ENCODE measurements around the gene PTCD2. TPM values are rescaled to one million over a fixed set of nuclear protein-coding genes. Genes with fewer than 3 reads are reported as not detected.
"Not testable (repeated sequence)": the region's sequence is repeated elsewhere in the genome, so short reads cannot be mapped to it uniquely, and the experiment has no call there.

The PTCD2 gene
- polyA plus RNA-seq, 4 donors = 11.8 to 13.7 (median 13.2) TPM

- DNase-seq (ENCODE audit: low read depth in 4 of 4, low spot score in 3 of 4) = no peak
These were observed 24.6 kb upstream of the PTCD2 start for GRCh38 chr5:72295539-72295938.

GRCh38 chr5:72296256-72296655 is 23.9 kb upstream of the PTCD2 start:
- DNase-seq (ENCODE audit: low read depth in 4 of 4, low spot score in 3 of 4) = no peak

DNA sequence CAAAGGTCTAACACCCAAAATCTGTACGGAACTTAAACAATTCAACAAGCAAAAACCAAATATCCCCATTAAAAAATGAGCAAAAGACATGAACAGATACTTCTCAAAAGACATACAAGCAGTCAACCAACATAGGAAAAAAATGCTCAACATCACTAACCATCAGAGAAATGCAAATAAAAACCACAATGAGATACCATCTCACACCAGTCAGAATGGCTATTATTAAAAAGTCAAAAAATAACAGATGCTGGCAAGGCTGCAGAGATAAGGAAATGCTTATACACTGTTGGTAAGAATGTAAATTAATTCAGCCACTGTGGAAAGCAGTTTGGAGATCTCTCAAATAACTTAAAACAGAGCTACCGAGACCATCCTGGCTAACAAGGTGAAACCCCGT is 22.0 kb upstream of the PTCD2 start:
- DNase-seq (ENCODE audit: low read depth in 4 of 4, low spot score in 3 of 4) = not testable (repeated sequence)

DNA sequence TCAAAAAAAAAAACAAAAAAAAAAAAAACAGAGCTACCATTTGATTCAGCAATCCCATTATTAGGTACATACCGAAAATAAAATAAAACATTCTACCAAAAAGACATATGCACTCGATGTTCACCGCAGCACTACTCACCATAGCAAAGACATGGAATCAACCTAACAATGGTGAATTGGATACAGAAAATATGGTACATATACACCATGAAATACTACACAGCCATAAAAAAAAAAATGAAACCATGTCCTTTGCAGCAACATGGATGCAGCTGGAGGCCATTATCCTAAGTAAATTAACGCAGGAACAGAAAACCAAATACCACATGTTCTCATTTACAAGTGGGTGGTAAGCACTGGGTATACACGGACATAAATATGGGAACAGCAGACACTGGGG is 21.5 kb upstream of the PTCD2 start:
- no peak for DNase-seq (ENCODE audit: low read depth in 4 of 4, low spot score in 3 of 4)

- no peak for DNase-seq (ENCODE audit: low read depth in 4 of 4, low spot score in 3 of 4)
These were observed 19.4 kb upstream of the PTCD2 start for GRCh38 chr5:72300590-72301339.

DNA sequence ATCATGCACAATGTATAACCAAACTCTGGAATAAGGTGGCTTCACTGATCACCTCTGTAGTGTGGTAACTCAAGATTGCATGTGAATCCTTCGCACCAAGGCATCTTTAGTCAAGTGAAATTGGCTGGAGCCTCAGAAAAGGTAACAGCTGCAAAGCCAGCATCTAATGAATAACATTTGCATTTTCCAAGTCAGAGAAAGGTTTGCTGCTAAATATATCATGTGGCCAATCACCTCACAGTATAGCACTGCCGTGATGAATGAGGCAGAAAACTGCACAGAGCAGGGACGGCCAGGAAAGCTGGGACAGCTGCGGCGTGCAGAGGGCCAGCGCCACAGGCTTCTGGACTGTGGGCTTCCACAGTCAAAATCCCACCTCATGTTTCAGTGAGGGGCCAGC is 18.6 kb upstream of the PTCD2 start:
- no peak for DNase-seq (ENCODE audit: low read depth in 4 of 4, low spot score in 3 of 4)

DNA sequence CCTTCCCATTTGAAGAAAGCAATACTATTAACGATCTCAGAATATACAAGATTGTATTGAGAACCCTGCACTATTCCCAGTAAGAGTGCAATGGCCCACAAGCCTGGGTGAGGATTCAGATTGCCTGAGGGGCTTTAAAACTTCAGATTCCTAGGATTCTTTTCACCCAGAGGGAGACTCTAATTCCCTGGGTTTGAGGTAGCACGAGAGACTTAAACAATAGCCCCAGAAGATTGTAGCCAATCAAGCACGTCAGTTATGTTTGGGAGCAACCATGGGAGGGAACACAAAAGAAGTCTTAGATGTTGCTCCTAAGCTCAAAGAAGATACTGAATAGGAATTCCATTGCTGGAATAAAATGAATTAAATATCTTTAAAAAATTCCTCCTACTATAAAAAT is 18.0 kb upstream of the PTCD2 start:
- no peak for DNase-seq (ENCODE audit: low read depth in 4 of 4, low spot score in 3 of 4)

- no peak for DNase-seq (ENCODE audit: low read depth in 4 of 4, low spot score in 3 of 4)
These were observed 14.7 kb upstream of the PTCD2 start for GRCh38 chr5:72305194-72306142.

GRCh38 chr5:72307573-72307967 is 12.6 kb upstream of the PTCD2 start:
- peak in 1 of 4 donors; percentile 19 for DNase-seq (ENCODE audit: low read depth in 4 of 4, low spot score in 3 of 4)

GRCh38 chr5:72307968-72308852 is 12.0 kb upstream of the PTCD2 start:
- DNase-seq (ENCODE audit: low read depth in 4 of 4, low spot score in 3 of 4) = peak; percentile 90 to 94 (median 92)

DNA sequence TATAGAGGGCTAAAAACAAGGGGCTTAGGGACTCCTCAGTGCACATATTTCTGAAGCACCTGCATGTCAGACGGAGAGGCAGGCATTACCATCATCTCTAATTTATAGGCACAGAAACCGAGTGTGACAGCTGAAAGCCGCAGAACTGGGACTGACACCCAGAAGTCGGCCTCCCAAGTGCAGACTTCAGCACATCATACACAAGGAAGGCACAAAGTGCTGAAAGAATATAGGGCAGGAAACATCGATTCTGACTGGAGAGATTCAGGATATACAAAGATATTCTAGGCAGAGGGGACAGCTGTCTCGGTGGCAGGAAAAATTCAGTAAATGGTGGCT is 11.4 kb upstream of the PTCD2 start:
- DNase-seq (ENCODE audit: low read depth in 4 of 4, low spot score in 3 of 4) = no peak

DNA sequence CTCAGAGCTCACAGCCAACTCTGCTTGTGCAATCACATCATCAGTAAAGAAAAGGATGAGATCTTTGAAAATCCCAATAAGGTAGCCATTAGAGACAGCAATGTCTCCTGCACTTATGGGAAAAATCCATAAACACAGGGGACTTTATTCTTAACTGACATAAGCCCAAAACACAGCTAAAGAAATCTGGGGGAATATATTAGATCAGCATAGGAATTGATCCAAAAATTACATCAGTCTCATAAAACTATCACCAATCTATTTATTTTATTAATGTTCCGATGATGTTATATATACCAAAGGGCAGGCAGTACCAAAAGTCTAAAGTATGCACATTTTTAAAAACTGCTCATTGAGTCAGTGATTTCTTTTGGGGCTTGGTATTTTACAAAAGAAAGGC is 7.0 kb upstream of the PTCD2 start:
- no peak for DNase-seq (ENCODE audit: low read depth in 4 of 4, low spot score in 3 of 4)

DNA sequence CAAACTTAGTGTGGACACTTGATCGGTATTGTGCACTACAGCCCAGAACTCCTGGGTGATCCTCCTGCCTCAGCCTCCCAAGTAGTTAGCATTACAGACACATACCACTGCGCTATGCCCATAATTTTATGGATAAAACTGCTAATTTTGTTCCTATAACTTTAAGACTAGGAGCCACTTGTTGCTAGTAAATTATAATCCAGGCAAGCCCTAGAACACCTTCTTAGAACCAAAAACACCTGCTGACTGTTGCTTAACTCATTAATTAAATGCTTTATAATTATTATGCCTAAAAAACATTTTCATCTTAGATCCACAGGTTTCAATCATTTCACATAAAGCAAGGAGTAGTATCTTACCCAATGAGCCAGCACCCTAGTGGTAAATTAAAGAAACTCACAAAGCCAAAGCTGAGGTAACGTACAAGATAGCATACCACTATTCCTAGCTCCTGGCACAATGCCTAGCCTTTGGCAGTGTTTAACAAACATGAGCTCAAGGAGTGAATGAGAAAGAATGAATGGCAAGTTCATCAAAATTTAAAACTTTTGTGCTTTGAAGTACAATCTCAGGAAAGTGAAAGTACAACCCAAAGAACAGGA is 5.5 kb upstream of the PTCD2 start:
- no peak for DNase-seq (ENCODE audit: low read depth in 4 of 4, low spot score in 3 of 4)

GRCh38 chr5:72319435-72319975 is 668 bp upstream of the PTCD2 start:
- DNase-seq (ENCODE audit: low read depth in 4 of 4, low spot score in 3 of 4) = not testable (repeated sequence)

- DNase-seq (ENCODE audit: low read depth in 4 of 4, low spot score in 3 of 4) = no peak
These were observed 4.1 kb downstream of the PTCD2 start for GRCh38 chr5:72324189-72324825.

GRCh38 chr5:72325566-72326305 is 5.6 kb downstream of the PTCD2 start:
- no peak for DNase-seq (ENCODE audit: low read depth in 4 of 4, low spot score in 3 of 4)

- no peak for DNase-seq (ENCODE audit: low read depth in 4 of 4, low spot score in 3 of 4)
These were observed 6.1 kb downstream of the PTCD2 start for GRCh38 chr5:72326306-72326649.

- DNase-seq (ENCODE audit: low read depth in 4 of 4, low spot score in 3 of 4) = no peak
These were observed 8.0 kb downstream of the PTCD2 start for GRCh38 chr5:72328172-72328571.

GRCh38 chr5:72330712-72331111 is 10.5 kb downstream of the PTCD2 start:
- DNase-seq (ENCODE audit: low read depth in 4 of 4, low spot score in 3 of 4) = no peak
